ENCODE measurements around the gene GPA33.

DNA sequence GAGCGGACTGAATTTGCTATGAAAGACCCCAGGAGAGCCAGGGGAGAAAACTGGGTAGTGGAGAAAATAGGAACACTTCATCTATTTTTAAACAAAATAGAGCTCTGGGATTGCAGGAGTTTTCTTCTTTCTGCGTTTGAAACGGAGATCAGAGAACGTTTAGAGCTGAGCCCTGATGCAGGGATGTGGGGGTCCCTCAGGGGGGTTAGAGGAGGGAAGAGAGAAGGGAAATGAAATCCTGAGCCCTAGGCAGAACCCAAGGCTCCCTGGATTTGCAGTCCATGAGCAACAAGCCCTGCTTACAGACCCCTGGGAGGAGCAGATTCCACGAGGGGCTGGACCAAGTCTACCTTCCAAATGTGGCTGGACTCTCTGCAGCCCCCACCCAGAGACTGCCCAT is 25.5 kb upstream of the GPA33 start:
- TF ChIP-seq, protein P1, sequence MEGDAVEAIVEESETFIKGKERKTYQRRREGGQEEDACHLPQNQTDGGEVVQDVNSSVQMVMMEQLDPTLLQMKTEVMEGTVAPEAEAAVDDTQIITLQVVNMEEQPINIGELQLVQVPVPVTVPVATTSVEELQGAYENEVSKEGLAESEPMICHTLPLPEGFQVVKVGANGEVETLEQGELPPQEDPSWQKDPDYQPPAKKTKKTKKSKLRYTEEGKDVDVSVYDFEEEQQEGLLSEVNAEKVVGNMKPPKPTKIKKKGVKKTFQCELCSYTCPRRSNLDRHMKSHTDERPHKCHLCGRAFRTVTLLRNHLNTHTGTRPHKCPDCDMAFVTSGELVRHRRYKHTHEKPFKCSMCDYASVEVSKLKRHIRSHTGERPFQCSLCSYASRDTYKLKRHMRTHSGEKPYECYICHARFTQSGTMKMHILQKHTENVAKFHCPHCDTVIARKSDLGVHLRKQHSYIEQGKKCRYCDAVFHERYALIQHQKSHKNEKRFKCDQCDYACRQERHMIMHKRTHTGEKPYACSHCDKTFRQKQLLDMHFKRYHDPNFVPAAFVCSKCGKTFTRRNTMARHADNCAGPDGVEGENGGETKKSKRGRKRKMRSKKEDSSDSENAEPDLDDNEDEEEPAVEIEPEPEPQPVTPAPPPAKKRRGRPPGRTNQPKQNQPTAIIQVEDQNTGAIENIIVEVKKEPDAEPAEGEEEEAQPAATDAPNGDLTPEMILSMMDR (IDR thresholded peaks at IDR 0.05; ENCODE audit: low read depth, low read length): no peak
- no peak for TF ChIP-seq POLR2A (IDR thresholded peaks at IDR 0.05; ENCODE audit: extremely low read depth, insufficient read length)
- no peak for TF ChIP-seq MAX (IDR thresholded peaks at IDR 0.05; ENCODE audit: low read depth, low read length)

Measured in NB4 (cell line).